ENCODE results near the gene IL1R1.

DNA sequence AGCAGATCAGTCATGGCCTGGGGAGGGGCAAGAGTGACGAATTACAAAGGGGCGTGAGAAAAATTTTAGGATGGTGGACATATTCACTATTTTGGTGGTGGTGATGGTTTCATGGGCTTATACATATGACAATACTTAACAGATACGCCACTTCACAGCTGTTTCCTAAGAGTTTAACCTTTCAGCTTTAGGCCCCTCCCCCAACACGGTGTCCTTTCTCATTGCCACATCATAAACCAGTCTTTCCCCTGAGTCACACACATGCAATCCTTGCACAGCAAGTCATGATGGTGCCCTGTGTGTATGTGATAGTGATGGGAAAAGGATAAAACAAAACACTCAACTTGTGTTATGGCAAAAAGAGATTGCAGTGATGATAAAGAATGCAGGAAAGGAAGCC, 47.6 kb upstream of the IL1R1 start:
- no peak for TF ChIP-seq POLR2A (IDR thresholded peaks at IDR 0.05; ENCODE audit: low read depth, low read length)
- TF ChIP-seq TAF1 (IDR thresholded peaks at IDR 0.05; ENCODE audit: borderline replicate concordance, low read depth, low read length): no peak
